Caki2 (cell line): ENCODE results near the gene SPOCK2. TPM values are rescaled to one million over a fixed set of nuclear protein-coding genes. Genes with fewer than 3 reads are reported as not detected.
"Not testable (repeated sequence)": the region's sequence is repeated elsewhere in the genome, so short reads cannot be mapped to it uniquely, and the experiment has no call there.

ENCODE experiments used
- DNase-seq: peaks from one replicate; pipeline ENCODE4 v3.0.0-alpha.2; 2015; ENCODE audit warnings: low read depth
- in situ Hi-C: cut with HindIII; loops from 2 replicates; pipeline ENCODE4 v1.10.0; 2016; ENCODE audit warnings: low sequenced_read_pairs, low pct_unique_long_range_greater_than_20kb, mixed read lengths
- total RNA-seq: library from RNA; depleted of rRNA; stranded (reverse); fragments of >200 nt; shearing (Covaris generic); gene quantifications from 2 replicates; pipeline ENCODE4 v1.2.3, GENCODE V29; 2014; ENCODE audit warnings: low replicate concordance; rRNA removed

The SPOCK2 gene, protein sequence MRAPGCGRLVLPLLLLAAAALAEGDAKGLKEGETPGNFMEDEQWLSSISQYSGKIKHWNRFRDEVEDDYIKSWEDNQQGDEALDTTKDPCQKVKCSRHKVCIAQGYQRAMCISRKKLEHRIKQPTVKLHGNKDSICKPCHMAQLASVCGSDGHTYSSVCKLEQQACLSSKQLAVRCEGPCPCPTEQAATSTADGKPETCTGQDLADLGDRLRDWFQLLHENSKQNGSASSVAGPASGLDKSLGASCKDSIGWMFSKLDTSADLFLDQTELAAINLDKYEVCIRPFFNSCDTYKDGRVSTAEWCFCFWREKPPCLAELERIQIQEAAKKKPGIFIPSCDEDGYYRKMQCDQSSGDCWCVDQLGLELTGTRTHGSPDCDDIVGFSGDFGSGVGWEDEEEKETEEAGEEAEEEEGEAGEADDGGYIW
- total RNA-seq, result 0.41 and 1.1 TPM in 2 replicates

GRCh38 chr10:72087969-72088888 lies at the start of gene SPOCK2:
TSS of gene SPOCK2 (minus strand) at chr10:72088551. CDS start at chr10:72088328, 223 bp downstream.
- in situ Hi-C loops, result no loop called here
- DNase-seq, result no peak

GRCh38 chr10:72137583-72137982 lies 49.2 kb upstream of the SPOCK2 start:
- in situ Hi-C loops, result no loop called here

DNA sequence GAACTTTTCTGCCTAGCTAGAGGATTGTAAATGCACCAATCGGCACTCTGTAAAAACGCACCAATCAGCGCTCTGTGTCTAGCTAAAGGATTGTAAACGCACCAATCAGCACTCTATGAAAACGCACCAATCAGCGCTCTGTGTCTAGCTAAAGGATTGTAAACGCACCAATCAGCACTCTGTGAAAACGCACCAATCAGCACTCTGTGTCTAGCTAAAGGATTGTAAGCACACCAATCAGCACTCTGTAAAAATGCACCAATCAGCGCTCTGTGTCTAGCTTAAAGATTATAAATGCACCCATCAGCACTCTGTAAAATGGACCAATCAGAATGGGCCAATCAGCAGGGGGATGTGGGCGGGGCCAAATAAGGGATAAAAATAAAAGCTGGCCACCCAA lies 47.9 kb upstream of the SPOCK2 start:
- DNase-seq, in situ Hi-C loops: not testable (repeated sequence)

More at GRCh38 chr10:72137583-72137982, 49.2 kb upstream of the SPOCK2 start:
- no peak for DNase-seq

GRCh38 chr10:72134785-72135767 lies 46.7 kb upstream of the SPOCK2 start:
- in situ Hi-C loops, result no loop called here
- DNase-seq, result no peak

GRCh38 chr10:72133517-72133916 lies 45.2 kb upstream of the SPOCK2 start:
- in situ Hi-C loops, result no loop called here
- DNase-seq, result peak; percentile 77

DNA sequence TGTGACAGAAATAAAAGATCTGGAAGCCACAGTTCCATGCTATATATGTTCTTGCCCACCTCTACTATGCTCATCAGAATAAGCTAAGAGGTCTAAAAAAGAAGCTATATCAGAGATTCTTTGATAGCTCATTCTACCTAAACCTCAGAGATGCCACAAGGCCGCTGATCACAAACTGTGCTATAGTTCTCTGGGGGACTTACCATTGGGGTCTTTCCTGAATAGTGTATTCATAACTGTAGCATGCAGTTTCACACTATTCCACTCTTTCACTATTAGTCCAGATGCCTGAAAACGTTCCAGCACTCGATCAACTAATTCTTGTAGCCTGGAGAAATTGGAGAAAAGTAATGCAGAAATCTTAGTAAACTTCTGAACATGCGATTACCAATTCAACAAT lies 44.5 kb upstream of the SPOCK2 start:
- DNase-seq, result no peak
- in situ Hi-C loops, result no loop called here

- in situ Hi-C loops, result no loop called here
Measured at GRCh38 chr10:72127571-72127970, 39.2 kb upstream of the SPOCK2 start.

DNA sequence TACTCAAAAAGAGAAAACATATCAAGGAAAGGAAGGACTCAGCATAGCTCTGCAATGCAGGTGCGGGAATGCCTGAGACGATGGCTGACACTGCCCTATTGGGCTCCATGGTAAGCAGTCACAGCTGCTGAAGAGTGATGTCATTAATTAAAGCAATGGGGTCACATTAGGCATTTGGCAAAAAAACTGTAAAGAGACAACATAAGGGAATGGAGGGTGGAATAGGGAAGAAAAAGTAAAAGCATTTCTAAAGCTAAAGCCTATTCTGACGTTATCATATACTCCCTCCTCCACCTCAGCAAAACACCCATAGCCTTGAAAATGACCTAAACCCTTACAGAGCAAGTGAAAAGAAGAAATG lies 38.5 kb upstream of the SPOCK2 start:
- in situ Hi-C loops, result no loop called here
- no peak for DNase-seq

More at GRCh38 chr10:72127571-72127970, 39.2 kb upstream of the SPOCK2 start:
- no peak for DNase-seq

GRCh38 chr10:72126184-72126871 lies 38.0 kb upstream of the SPOCK2 start:
- in situ Hi-C loops, result no loop called here
- peak; percentile 33 for DNase-seq

- DNase-seq, result peak; percentile 62
- in situ Hi-C loops, result no loop called here
Measured at GRCh38 chr10:72124989-72125388, 36.6 kb upstream of the SPOCK2 start.

GRCh38 chr10:72124381-72124780 lies 36.0 kb upstream of the SPOCK2 start:
- no peak for DNase-seq
- in situ Hi-C loops, result no loop called here

DNA sequence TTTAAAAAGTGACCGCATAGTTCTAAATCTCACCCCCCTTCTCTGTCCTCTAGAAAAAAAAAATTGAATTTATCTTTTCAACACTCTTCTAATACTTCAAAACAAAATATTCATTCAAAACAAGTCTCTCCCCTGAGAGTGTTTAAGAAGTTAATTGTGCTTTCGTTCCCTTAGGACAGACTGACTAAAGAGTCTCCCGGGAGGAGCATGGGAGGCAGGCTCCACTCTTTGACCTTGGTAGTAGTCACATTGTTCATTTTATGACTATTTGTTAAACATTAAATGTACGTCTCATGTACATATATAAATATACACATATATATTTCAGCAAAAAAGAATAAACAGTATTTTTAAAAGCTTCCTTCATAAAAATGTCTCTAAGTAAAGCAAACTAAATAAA lies 35.3 kb upstream of the SPOCK2 start:
- no peak for DNase-seq
- in situ Hi-C loops, result no loop called here

GRCh38 chr10:72122221-72122620 lies 33.9 kb upstream of the SPOCK2 start:
- no peak for DNase-seq
- in situ Hi-C loops, result no loop called here

DNA sequence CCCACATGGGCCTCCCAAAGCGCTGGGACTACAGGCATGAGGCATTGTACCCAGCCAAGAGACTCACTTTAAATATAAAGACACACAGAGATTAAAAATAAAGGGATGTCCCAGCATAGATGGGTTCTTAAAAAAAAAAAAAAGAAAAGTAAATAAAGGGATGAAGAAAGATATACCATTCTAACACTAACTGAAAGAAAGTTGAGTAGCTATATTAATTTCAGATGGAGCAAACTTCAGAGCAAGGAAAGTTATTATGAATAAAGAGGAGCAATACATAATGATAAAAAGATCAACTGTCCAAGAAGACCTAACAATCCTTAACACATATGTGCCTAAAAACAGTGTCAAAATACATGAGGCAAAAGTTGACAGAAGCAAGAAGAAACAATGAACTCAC lies 33.0 kb upstream of the SPOCK2 start:
- in situ Hi-C loops, result no loop called here
- DNase-seq, result no peak

DNA sequence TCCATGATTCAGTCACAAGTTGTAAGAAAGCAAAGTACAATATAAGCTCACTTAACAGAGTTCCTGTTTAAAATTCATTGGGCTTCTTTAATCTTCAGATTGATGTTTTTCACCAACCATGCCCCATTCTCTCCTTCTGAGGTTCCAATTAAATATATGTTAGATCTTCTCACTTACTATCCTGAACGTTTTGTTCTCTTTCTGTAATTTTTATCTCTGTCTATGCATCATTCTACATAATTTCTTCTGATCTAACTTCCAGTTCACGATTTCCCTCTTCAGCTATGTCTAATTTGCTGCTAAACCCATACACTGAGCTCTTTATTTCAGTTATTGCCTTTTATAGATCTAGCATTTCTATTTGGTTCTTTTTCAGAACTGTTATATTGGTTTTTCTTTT lies 28.0 kb upstream of the SPOCK2 start:
- in situ Hi-C loops, result no loop called here
- no peak for DNase-seq

DNA sequence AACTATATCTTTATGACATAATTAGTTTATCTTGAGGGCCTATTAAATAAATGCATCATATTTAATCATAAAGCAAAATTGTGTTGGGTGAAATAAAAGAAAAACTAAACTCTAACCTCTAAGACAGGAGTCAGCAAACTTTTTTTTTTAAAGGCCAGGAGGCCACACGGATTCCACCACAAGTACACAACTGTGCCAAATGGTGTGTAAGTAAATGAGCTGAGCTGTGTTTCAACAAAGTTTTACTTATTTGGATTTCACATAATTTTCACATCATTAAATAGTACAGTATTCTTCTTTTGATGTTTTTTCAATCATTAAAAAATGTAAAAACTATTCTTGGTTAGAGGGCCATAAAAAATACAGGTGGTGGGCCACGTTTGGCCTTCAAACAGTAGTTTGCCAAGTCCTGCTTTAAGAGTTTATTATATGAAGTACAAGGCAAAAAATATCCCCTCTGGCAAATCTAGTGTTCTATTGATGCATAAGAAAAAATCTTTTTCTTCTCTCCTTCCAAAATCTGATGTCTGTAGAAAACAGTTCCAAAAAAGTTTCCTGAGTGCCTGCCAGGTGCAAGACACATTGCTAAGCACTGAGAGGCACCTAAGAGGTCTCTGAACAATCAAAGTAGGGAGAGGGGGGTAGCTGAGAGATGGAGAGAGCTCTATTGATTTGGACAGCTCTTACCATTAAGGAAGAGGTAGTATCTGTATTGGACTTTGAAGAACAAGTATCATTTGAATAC lies 26.5 kb upstream of the SPOCK2 start:
- in situ Hi-C loops, result no loop called here

More for the DNA sequence above, 26.5 kb upstream of the SPOCK2 start:
- DNase-seq, result no peak
